Gastroesophageal sphincter (tissue), 4 donors: ENCODE results near the gene ALLC. TPM values are rescaled to one million over a fixed set of nuclear protein-coding genes. Genes with fewer than 3 reads are reported as not detected.

Experiments used
- ATAC-seq: fragments of 150-250 bp; one replicate; pipeline ENCODE4 v1.9.1; 2016; ENCODE audit warnings: mild to moderate bottlenecking, moderate library complexity
- H3K27ac ChIP-seq, 4 donors: fragments of 200-600 bp; sonication (generic) in 3 of 4; 1 replicate in 3 of 4; 2 replicates in 1 of 4; pipeline ENCODE4 v1.5.1; 2016 to 2019
- H3K27me3 ChIP-seq: fragments of 200-600 bp; sonication (generic); one replicate; pipeline ENCODE4 v1.5.1; 2019
- H3K36me3 ChIP-seq, 2 donors: fragments of 200-600 bp; sonication (generic); one replicate each; pipeline ENCODE4 v1.5.1; 2019; ENCODE audit warnings: control low read depth in 1 of 2
- H3K4me1 ChIP-seq, 3 donors: fragments of 200-600 bp; sonication (generic); 1 replicate in 2 of 3; 2 replicates in 1 of 3; pipeline ENCODE4 v1.5.1; 2016 to 2019; ENCODE audit warnings: control low read depth in 2 of 3
- H3K4me3 ChIP-seq, 2 donors: fragments of 200-600 bp; sonication (generic); one replicate each; pipeline ENCODE4 v1.5.1; 2019; ENCODE audit warnings: mild to moderate bottlenecking in 1 of 2, moderate library complexity in 1 of 2
- H3K9me3 ChIP-seq, 3 donors: fragments of 200-600 bp; sonication (generic); one replicate each; pipeline ENCODE4 v1.5.1; 2017 to 2019; ENCODE audit warnings: control low read depth in 2 of 3
- EP300 ChIP-seq: sonication (generic); formaldehyde crosslinking; IDR thresholded peaks from one replicate; pipeline ENCODE4 v1.6.1; 2017; ENCODE audit warnings: antibody characterized with exemption, mild to moderate bottlenecking
- POLR2A ChIP-seq, 2 donors: fragments of 450-650 bp; IDR thresholded peaks; one replicate each; pipeline ENCODE4 v1.6.1; 2017; ENCODE audit warnings: antibody characterized with exemption in 2 of 2, mild to moderate bottlenecking in 2 of 2, moderate library complexity in 1 of 2
- POLR2AphosphoS5 ChIP-seq: sonication (generic); formaldehyde crosslinking; IDR thresholded peaks from one replicate; pipeline ENCODE4 v1.6.1; 2017; ENCODE audit warnings: antibody characterized with exemption
- WGBS, 2 donors: methylation state at CpG; one replicate each; pipeline ENCODE4 v1.1.5; 2018; ENCODE audit warnings: low coverage in 1 of 2; 5-methylcytosine and 5-hydroxymethylcytosine counted together
- total RNA-seq, 4 donors: library from RNA; depleted of rRNA; stranded (reverse); fragments of >200 nt; gene quantifications; one replicate each; pipeline ENCODE4 v1.1.0, GENCODE V29; 2016
- TF ChIP-seq, protein P1 (sequence below), 4 experiments: fragments of 200-600 bp in 2 of 4; fragments of 450-650 bp in 2 of 4; sonication (generic) in 1 of 4; IDR thresholded peaks; one replicate each; pipeline ENCODE4 v1.5.1; 2017 to 2019; ENCODE audit warnings: antibody characterized with exemption in 4 of 4, mild to moderate bottlenecking in 2 of 4, moderate library complexity in 2 of 4

ALLC gene
- total RNA-seq, 4 donors from 2014 or later: not detected

DNA sequence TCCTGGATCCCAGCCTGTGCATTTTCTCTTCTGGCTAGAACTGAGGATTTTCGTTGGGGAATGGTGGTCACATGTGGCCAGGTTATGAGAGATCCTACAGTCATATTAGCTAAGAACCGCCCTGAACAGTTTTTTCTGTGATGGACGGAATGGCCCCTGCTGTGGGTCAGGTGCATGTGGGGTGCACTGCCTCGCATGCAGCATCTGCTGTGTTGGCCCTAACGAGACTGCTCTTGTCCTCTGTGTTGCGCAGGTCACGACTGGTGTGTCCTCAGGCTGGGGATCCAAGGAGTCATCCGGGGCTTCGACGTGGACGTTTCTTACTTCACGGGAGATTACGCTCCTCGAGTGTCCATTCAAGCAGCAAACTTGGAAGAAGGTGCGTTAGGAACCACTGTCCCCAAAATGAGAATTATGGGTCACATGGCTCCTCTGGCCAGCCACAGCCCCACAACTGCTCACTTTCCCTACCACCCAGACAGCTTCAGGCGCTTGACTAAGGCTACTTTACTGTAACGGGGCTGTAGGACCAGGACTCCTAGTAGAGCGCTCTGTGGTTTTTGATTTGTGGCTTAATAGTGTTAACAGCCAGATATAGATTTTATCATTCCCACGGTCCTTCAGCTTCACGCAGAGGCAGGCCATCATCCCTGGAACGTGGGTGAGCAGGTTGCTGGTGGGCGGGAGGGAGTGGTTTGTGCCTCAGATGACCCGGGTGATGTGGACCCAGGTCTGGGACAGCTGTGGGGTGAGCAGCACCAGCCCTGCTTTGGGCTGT is 21.8 kb downstream of the ALLC start:
- no peaks in the 10 kb centered on the region for H3K36me3 ChIP-seq
- no peak for ATAC-seq
- 86 to 90% methylated on average over 2 to 7 of the region's 23 CpGs for WGBS, 2 donors
- peaks cover 5% of the 10 kb centered on the region for H3K27me3 ChIP-seq
- TF ChIP-seq POLR2A (IDR thresholded peaks at IDR 0.05) (no peak), POLR2AphosphoS5 (no peak)
- TF ChIP-seq, protein P1, sequence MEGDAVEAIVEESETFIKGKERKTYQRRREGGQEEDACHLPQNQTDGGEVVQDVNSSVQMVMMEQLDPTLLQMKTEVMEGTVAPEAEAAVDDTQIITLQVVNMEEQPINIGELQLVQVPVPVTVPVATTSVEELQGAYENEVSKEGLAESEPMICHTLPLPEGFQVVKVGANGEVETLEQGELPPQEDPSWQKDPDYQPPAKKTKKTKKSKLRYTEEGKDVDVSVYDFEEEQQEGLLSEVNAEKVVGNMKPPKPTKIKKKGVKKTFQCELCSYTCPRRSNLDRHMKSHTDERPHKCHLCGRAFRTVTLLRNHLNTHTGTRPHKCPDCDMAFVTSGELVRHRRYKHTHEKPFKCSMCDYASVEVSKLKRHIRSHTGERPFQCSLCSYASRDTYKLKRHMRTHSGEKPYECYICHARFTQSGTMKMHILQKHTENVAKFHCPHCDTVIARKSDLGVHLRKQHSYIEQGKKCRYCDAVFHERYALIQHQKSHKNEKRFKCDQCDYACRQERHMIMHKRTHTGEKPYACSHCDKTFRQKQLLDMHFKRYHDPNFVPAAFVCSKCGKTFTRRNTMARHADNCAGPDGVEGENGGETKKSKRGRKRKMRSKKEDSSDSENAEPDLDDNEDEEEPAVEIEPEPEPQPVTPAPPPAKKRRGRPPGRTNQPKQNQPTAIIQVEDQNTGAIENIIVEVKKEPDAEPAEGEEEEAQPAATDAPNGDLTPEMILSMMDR (IDR thresholded peaks at IDR 0.05): no peak
- H3K4me1 ChIP-seq: no peaks in the 10 kb centered on the region
- no peak overlapping the region for H3K27ac ChIP-seq
- H3K4me3 ChIP-seq: no peak overlapping the region
- no peaks in the 10 kb centered on the region for H3K9me3 ChIP-seq

DNA sequence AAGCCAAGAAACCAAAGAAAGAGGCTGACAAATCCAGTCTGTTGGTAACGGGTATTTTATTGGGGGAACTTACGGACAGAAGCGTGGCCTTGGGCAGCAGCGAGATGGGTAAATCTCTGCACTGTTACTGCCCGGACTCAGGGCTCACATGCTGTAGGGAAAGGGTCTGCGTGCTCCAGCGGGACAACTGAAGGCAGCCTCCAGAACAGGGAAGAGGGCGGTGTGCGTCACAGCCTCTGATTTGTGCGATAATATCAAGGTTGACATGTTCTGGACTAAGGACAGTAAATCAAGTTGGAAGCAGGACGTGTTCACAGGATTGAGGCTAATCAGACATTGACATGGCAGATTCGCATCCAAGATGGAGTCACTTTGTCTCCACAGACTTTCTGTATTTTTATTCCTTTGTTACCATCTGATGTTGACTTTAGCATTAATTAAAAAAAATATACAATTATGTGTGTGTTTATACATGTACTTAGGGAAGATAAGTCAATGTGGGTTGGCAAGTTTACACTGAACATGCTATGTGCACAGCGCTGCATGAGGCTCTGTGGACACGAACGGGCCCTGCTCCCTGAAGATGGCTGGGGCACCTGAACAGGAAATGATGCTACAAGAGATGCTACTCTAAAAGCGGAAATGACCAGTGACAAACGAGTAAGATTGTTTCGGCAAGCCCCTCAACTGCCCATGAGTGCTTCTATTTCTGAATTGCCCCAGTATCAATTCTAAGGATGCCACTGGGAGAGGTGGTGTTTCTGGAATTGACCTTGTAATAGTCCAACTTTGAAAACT is 22.7 kb downstream of the ALLC start:
- no peak overlapping the region for H3K27ac ChIP-seq
- ATAC-seq: no peak
- H3K27me3 ChIP-seq: peaks cover 5% of the 10 kb centered on the region
- no peak overlapping the region for H3K4me3 ChIP-seq
- TF ChIP-seq POLR2AphosphoS5 (no peak), POLR2A (IDR thresholded peaks at IDR 0.05) (no peak), EP300 (no peak)
- TF ChIP-seq, protein P1 (IDR thresholded peaks at IDR 0.05): no peak
- no peaks in the 10 kb centered on the region for H3K4me1 ChIP-seq
- no peaks in the 10 kb centered on the region for H3K9me3 ChIP-seq
- 86 to 91% methylated on average over 16 to 17 of the region's 18 CpGs for WGBS, 2 donors
- H3K36me3 ChIP-seq: no peaks in the 10 kb centered on the region

DNA sequence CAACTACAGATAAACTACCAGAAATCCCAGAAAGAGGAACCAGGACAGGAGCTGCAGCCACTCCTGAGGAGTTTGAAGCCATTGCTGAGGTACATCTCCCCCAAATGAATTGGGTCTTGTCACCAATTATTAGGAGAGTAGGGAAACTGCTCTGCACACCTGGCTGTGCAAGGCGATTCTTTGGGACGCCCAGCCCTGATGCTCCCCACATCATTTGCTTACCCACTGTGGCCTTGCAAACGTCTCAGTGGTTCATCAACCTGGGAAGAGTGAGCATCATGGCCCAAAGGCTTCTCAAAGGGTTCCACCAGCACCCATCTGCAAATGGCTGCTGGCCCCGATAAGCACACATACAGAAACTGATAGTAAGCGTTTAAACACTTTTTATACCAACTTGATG is 23.6 kb downstream of the ALLC start:
- Histone ChIP-seq H3K27me3 (no peaks in the 10 kb centered on the region), H3K36me3 (no peaks in the 10 kb centered on the region), H3K9me3 (no peaks in the 10 kb centered on the region), H3K27ac (no peak overlapping the region), H3K4me3 (no peak overlapping the region), H3K4me1 (no peaks in the 10 kb centered on the region)
- no peak for TF ChIP-seq POLR2A (IDR thresholded peaks at IDR 0.05)
- TF ChIP-seq POLR2AphosphoS5: no peak
- TF ChIP-seq, protein P1 (IDR thresholded peaks at IDR 0.05): no peak
- TF ChIP-seq EP300: no peak
- 89 to 93% methylated on average over 2 to 5 of the region's 5 CpGs for WGBS, 2 donors
- ATAC-seq: no peak

DNA sequence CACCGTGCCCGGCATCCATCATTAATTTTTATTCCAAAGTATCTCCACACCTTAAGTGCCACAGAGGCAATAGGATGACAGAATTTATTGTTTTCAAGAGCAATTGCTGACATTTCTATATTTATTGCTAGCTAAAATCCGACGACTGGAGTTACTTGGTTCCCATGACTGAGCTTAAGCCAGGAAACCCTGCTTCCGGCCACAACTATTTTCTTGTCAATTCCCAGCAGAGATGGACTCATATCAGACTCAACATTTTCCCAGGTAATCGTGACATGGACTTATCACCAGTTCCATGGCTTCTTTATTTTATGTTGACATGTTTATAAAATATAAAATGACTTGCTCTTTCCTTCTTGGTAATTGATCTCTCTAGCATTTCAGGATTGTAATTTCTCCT is 24.8 kb downstream of the ALLC start:
- ATAC-seq: no peak
- no peaks in the 10 kb centered on the region for H3K4me1 ChIP-seq
- no peak overlapping the region for H3K4me3 ChIP-seq
- 76% methylated on average over 6 of the region's 6 CpGs; no CpG with 5 or more reads in 1 of the 2 donors for WGBS, 2 donors
- H3K36me3 ChIP-seq: no peaks in the 10 kb centered on the region
- TF ChIP-seq, protein P1 (IDR thresholded peaks at IDR 0.05): no peak
- TF ChIP-seq EP300: no peak
- H3K27ac ChIP-seq: no peak overlapping the region
- H3K9me3 ChIP-seq: no peaks in the 10 kb centered on the region
- H3K27me3 ChIP-seq: no peaks in the 10 kb centered on the region
